ENCODE measurements around the gene ZKSCAN3.

ZKSCAN3 gene

GRCh38 chr6:28315628-28316027, 34.1 kb upstream of the ZKSCAN3 start:
- no peak for TF ChIP-seq SIN3A (IDR thresholded peaks at IDR 0.05; ENCODE audit: borderline replicate concordance, insufficient read depth, low read length)
- TF ChIP-seq FOXP2 (optimal IDR thresholded peaks at IDR 0.05; ENCODE audit: borderline replicate concordance, extremely low read depth, extremely low read length, insufficient read depth), result no peak
- no peak for TF ChIP-seq REST (IDR thresholded peaks at IDR 0.05; ENCODE audit: insufficient read depth in 1 of 2, low read depth in 2 of 2, low read length in 2 of 2)
- TF ChIP-seq POLR2AphosphoS5 (IDR thresholded peaks at IDR 0.05; ENCODE audit: low read depth, low read length), result no peak
- no peak for TF ChIP-seq TAF1 (IDR thresholded peaks at IDR 0.05; ENCODE audit: borderline replicate concordance, insufficient read depth, low read length)

- TF ChIP-seq POLR2AphosphoS5 (IDR thresholded peaks at IDR 0.05; ENCODE audit: low read depth, low read length) (no peak), FOXP2 (optimal IDR thresholded peaks at IDR 0.05; ENCODE audit: borderline replicate concordance, extremely low read depth, extremely low read length, insufficient read depth) (no peak)
Measured at GRCh38 chr6:28322661-28323060, 27.1 kb upstream of the ZKSCAN3 start.

GRCh38 chr6:28323813-28324424, 25.8 kb upstream of the ZKSCAN3 start:
- no peak for TF ChIP-seq POLR2AphosphoS5 (IDR thresholded peaks at IDR 0.05; ENCODE audit: low read depth, low read length)
- no peak for TF ChIP-seq FOXP2 (optimal IDR thresholded peaks at IDR 0.05; ENCODE audit: borderline replicate concordance, extremely low read depth, extremely low read length, insufficient read depth)
- TF ChIP-seq REST (IDR thresholded peaks at IDR 0.05; ENCODE audit: insufficient read depth in 1 of 2, low read depth in 2 of 2, low read length in 2 of 2), result no peak
- TF ChIP-seq SIN3A (IDR thresholded peaks at IDR 0.05; ENCODE audit: borderline replicate concordance, insufficient read depth, low read length), result no peak
- TF ChIP-seq TAF1 (IDR thresholded peaks at IDR 0.05; ENCODE audit: borderline replicate concordance, insufficient read depth, low read length), result no peak

- TF ChIP-seq SIN3A (IDR thresholded peaks at IDR 0.05; ENCODE audit: borderline replicate concordance, insufficient read depth, low read length), result no peak
- TF ChIP-seq REST (IDR thresholded peaks at IDR 0.05; ENCODE audit: insufficient read depth in 1 of 2, low read depth in 2 of 2, low read length in 2 of 2), result no peak
- no peak for TF ChIP-seq FOXP2 (optimal IDR thresholded peaks at IDR 0.05; ENCODE audit: borderline replicate concordance, extremely low read depth, extremely low read length, insufficient read depth)
- TF ChIP-seq TAF1 (IDR thresholded peaks at IDR 0.05; ENCODE audit: borderline replicate concordance, insufficient read depth, low read length), result no peak
- TF ChIP-seq POLR2AphosphoS5 (IDR thresholded peaks at IDR 0.05; ENCODE audit: low read depth, low read length), result no peak
Measured at GRCh38 chr6:28326371-28326948, 23.3 kb upstream of the ZKSCAN3 start.

GRCh38 chr6:28330041-28330440, 19.7 kb upstream of the ZKSCAN3 start:
- TF ChIP-seq FOXP2 (optimal IDR thresholded peaks at IDR 0.05; ENCODE audit: borderline replicate concordance, extremely low read depth, extremely low read length, insufficient read depth), result no peak
- TF ChIP-seq REST (IDR thresholded peaks at IDR 0.05; ENCODE audit: insufficient read depth in 1 of 2, low read depth in 2 of 2, low read length in 2 of 2), result no peak
- no peak for TF ChIP-seq SIN3A (IDR thresholded peaks at IDR 0.05; ENCODE audit: borderline replicate concordance, insufficient read depth, low read length)
- no peak for TF ChIP-seq TAF1 (IDR thresholded peaks at IDR 0.05; ENCODE audit: borderline replicate concordance, insufficient read depth, low read length)
- TF ChIP-seq POLR2AphosphoS5 (IDR thresholded peaks at IDR 0.05; ENCODE audit: low read depth, low read length), result no peak

All from PFSK-1 (cell line).